ENCODE results near the gene HMGXB3.

- TF ChIP-seq EZH2 (IDR thresholded peaks at IDR 0.05; ENCODE audit: borderline replicate concordance, insufficient read depth, low read length, poor library complexity, severe bottlenecking) (no peak), MXI1 (conservative IDR thresholded peaks at IDR 0.05; ENCODE audit: poor library complexity, severe bottlenecking) (no peak), CTCF (IDR thresholded peaks at IDR 0.05; ENCODE audit: poor library complexity, severe bottlenecking) (no peak), REST (IDR thresholded peaks at IDR 0.05; ENCODE audit: borderline replicate concordance) (no peak), SMC3 (conservative IDR thresholded peaks at IDR 0.05; ENCODE audit: poor library complexity) (no peak), POLR2AphosphoS5 (IDR thresholded peaks at IDR 0.05) (no peak), EP300 (conservative IDR thresholded peaks at IDR 0.05; ENCODE audit: poor library complexity, severe bottlenecking) (no peak), TAF1 (IDR thresholded peaks at IDR 0.05; ENCODE audit: low read depth) (no peak)
Observed at GRCh38 chr5:149969181-149969930, 31.2 kb upstream of the HMGXB3 start.
